NCI-H510A treated with DMSO at 0.1 percent for 48 hours (cell line): Measurements from ENCODE around the gene ENOSF1.
"Not testable (repeated sequence)": the region's sequence is repeated elsewhere in the genome, so short reads cannot be mapped to it uniquely, and the experiment has no call there.

Experiments used
- DNase-seq: peaks from one replicate; lab custom pipeline; 2025; lab: John Stamatoyannopoulos, UW

ENOSF1 gene

DNA sequence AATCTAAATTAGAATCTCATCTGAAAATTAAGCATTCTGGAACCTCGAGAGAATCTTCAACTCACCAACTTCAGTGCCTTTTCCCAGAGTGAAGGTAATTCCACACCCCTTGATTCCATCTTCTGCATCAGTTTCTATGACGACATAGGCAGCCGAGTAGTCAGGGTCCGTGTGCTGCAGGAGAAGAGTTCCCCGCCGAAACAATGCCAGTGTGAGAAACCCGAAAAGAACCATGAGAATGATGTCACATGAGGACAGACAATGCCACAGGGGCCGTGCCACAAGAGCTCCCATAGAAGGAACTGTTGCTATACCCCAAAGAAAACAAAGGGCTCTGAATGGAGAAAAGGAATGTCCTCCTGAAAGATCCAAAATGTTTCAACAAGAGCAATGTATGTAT, 6.0 kb downstream of the ENOSF1 start:
- no peak for DNase-seq

DNA sequence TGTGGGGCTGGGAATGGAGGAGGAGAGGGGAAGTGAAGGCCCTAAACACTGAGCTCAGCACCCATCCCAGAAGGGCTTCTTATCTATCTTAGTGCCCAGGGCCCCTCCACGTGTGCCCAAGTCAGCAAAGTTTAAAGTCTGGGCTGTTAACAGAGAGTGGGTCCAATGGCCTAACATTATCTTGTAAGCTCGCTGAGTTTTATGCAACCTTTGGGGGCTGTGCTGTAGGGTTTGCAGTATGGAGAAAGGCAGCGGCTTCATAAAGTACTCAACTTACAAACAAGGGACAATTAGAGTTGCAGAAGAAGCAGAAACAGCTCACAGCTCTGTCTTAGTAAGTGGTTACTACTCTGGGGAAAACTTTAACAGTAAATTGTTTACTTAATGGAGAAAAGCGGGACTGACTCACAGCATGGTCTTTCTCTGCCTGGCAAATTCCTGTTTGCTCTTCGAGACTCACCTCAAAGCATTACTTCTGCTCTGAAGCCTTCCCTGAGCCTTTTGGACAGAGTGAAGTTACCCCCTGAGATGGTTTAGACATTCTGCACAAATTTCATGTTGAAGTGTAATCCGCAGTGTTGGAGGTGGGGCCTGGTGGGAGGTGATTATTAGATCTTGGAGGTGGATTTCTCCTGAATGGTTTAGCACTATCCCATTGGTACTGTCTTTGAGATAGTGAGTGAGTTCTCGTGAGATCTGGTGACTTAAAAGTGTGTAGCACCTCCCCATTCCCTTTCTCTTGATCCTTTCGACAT, 9.0 kb downstream of the ENOSF1 start:
- DNase-seq: no peak

DNA sequence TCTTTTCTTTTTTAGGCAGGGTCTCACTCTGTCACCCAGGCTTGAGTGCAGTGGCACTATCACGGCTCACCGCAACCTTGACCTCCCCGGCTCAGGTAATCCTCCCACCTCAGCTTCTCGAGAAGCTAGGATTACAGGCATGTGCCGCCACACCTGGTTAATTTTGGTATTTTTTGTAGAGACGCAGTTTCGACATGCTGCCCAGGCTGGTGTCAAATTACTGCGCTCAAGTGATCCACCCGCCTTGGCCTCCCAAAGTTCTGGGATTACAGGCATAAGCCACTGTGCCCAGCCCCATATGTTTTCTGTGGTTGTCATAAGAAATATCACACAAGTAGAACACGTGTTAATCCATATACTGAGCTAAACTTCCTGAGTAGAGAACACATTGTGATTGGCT, 14.6 kb downstream of the ENOSF1 start:
- DNase-seq: peak; percentile 21

DNA sequence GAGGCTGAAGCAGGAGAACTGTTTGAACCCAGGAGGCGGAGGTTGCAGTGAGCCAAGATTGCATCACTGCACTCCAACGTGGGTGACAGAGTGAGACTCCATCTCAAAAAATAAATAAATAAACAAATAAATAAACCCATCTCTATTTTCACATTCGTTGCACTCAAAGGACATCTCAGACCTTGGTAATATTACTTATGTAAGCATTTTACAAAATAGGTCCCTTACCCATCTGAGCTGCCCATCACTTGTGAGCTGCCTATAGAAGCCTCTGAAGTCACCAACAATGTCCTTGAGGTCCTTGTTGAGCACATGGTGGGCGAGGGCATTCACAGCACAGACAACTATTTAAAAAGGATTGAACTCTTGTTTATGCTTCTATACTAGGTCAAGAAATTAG, 15.4 kb downstream of the ENOSF1 start:
- no peak for DNase-seq

DNA sequence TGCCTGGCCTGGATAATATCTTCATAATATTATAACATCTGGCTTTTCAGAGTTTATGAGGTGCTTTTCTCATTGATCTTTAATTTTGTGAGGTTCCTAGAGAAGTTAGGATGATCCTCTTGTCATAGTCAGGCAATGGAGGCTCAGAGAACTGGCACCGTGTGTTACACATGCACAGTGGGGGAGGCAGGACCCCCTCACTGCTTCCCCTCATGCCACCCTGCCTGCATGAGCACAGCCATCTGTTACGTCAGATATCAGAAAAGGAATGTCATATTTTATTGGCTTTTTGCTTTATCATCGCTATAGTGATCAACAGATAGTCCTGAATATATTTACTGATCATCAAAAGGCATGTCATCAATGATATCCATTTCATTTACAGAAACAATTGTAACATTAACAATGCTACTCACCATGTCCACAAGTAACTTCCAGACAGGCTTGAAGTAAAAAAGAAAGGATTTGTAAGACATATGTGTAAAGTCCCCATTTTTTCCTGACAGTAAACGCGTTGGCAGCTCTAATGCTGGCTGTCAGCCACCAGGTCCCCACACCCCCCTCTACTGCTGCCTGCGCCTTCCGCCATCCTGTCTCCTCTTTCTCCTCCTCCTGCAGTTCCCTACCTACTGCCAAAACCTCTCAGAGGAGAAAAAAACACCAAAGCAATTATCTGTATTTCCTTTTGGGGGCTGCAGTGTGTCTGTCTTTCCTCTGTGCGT, 18.8 kb downstream of the ENOSF1 start:
- no peak for DNase-seq

DNA sequence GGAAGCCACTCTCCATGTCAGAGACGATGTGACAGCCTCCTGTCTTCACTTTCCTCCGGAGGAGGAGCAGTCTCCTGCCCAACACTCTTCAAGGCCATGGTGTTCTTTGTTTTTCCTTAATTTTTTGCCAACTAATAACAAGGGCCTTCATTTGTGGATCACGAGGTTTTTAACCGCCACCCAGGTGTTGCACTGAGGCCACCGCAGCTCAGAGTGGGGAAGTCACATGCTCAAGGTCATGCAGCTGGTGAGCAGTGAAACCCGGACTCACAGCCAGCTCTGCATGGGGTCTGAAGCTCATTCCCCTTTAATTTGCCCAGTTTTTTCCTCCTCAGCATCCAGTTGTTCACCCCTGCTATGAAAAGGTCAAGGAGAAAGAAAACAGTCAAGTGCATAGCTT, 19.6 kb downstream of the ENOSF1 start:
- DNase-seq: no peak

DNA sequence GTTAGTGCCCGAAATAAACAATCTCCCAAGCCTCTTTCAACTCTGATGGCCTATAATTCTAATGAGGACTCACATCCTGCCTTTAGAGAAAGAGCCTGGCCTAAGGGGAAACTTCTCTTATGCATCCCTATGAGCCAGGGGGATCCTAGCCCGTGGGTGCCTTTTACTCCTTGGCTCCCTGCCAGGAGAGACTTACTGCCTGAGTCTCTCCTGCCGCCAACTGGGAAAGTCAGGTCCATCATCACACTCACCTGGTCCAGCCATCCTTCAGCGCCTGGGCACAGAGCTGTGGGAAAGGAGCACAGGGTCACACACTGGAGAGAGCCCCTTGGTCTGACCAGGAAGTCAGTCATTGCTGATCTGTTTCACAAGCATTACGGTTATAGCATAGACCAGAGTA, 24.1 kb downstream of the ENOSF1 start:
- no peak for DNase-seq

DNA sequence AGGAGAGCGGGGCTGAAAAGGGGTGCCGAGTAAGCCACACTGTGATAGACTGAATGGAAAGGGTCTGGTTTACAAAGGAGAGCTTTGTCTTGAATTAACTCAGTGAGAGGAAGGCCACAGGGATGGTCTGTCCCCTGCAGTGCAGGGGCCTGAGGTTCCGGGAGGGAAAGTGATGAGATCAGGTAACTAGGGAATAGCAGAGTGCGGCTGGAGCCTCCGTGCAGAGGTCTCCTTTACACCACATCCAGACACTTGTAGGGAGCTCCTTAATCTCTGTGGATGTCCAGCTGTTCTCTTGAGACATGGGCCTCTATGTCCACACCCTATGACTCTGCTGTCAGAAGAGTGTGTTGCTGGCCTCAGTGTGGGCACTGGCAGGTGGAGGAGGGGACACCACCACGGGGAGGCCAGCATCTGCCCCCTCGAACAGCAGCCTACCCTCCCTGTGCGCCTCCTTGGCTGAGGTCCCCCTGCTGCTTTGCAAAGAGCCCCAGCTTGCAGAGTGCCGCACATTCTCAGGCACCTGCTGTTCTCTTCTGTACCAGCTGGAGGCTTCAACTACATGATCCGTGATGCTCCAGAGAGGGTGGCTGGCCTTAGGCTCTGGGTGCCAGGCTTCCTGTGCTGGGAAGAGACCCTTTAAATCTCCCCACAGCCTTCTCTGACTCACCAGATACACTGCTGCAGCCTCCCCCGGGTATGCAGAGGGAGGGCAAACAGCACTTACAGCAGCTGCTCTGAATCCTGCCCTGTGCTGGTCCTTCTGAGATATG, 25.9 kb downstream of the ENOSF1 start:
- no peak for DNase-seq

DNA sequence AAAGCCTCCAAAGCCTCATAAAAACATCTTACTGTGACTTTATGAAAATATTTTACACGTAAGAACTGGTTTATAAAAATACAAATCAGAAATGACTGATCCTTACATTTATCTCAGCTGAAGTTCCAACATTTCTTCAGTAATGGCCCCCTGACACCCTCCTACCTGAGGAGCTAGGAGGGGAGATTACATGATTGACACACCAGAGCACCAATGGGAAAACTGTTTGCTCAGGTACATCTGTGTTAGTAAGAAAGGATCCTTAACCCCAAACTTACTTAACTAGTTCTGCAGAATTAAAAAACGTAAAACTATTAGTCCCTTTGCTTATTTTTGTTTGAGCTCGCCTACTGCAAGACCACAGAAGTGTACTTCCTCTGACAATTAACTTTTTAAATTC, 27.0 kb downstream of the ENOSF1 start:
- DNase-seq: no peak

DNA sequence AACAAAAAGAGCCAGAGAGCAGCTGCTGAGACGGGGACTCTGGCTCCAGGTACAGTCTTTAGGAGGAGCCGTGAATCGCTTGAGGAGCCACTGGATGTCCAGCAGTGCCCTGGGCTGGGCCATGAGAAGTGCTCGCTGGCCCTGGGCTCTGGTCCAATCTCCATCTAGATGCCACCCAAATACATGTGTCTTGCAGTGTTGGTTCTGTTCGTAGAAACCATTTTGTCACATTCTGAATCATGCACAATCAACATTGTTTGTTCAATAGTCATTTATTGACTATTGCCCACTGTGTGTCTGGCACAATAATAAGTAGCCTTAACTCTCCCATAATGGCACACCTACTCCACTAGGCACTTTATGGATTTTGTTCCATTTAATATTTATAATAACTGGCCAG, 28.9 kb downstream of the ENOSF1 start:
- DNase-seq: no peak

DNA sequence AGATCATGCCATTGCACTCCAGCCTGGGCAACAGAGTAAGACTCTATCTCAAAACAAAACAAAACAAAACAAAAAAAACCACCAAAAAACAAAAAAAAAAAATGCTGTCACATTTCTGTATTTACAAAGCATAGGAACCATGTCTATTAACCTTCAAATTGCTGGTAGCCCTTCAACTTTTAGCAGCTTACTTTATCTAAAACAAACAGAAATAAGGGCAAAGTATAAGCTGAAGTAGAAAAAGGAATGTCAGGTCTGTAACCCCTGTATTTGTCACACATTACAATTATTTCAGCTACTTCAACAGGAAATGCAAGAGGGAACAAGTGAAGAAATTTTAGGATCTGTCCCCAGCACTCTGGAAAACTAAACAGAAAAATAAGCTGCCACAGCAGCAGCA, 29.6 kb downstream of the ENOSF1 start:
- DNase-seq: no peak

DNA sequence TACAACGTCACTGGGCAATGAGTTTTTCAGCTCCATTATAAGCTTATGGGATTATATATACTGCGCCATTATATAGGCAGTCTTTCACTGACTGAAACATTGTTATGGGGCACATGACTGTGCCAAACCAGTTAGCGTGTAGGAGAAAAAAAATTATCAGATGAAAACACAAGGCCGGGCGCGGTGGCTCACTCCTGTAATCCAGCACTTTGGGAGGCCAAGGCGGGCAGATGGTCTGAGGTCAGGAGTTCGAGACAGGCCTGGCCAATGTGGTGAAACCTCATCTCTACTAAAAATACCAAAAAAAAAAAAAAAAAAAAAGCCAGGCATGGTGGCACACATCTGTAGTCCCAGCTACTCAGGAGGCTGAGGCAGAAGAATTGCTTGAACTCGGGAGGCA, 30.0 kb downstream of the ENOSF1 start:
- DNase-seq: not testable (repeated sequence)

DNA sequence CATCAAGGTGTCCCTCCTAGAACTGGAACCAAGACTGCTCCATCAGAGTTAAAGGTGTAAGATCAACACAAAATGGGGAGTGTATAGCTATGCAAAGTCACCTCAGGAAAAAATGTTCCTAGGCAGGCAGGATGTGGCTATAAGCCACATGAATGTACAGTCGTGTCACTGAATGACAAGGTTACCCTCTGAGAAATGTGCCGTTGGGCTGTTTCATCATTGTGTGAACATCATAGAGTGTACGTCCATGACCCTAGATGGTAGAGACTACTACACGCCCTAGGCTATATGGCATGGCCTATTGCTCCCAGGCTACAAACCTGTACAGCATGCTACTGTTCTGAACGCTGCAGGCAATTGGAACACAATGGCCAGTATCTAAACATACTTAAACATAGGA, 30.4 kb downstream of the ENOSF1 start:
- no peak for DNase-seq

DNA sequence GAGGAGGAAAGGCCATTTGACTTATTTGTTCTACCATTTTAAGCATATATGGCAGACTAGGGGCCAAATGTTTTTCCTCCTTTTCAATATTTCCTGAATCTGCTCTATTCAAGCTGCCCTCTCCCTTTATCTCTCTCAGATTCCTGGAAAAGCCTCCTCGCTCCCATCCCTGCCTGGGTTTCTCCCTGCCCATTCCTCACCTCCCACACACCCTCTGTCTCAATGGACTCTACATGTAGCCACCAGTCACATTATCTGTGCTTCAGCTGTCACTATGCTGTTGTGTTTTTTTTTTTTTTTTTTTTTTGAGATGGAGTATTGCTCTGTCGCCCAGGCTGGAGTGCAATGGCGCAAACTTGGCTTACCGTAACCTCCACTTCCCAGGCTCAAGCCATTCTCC, 32.0 kb downstream of the ENOSF1 start:
- no peak for DNase-seq

DNA sequence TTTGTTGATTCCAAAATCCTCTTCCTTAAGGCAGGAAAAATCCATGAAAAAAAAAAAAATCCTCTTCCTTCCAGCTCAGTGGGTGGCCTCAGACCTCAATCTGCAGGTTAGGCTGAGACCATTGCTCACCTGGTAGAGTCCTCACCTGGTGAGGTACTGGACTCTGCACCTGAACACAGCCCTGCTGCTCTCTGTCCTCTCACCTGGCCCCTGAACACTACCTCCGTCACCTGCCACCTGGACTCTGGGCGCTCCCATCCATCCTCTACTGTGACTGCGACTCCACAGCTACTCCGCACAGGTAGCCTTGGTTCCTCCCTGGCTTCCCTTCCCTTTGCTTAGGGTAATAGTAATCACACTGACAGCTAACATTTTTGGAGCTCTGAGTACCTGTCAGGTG, 32.9 kb downstream of the ENOSF1 start:
- DNase-seq: no peak

DNA sequence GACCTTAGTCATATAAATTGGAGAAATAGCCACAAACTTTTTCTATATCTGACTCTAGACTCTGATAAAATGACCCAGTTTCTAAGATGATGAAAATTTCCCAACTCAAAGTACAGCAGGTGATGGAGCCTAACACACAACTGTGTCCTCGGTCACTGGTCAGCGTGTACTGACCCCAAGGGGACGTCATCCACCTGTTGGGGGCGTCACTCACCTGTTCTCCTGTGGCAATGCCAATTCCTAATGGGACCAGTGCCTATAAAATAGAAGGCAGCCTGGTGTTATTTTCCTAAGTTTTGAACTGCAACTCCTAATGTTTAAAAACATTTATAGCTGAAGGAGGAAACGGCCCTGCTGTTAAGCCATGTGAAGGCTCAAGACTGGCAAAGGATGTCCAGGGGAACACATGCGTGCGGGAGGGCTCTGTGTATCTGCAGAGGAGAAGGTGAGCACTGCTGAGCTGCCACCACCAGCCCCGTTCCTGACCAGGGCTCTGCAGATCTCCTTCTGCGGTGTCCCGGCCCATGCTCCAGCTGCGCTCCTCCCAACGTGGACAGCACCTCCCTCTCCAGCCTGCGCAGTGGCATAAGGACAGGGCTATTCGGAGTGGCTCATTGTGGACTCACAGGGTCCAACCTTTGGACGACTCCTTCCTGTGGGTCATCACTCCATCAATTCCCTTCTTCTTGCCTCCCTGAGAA, 33.8 kb downstream of the ENOSF1 start:
- DNase-seq: no peak

DNA sequence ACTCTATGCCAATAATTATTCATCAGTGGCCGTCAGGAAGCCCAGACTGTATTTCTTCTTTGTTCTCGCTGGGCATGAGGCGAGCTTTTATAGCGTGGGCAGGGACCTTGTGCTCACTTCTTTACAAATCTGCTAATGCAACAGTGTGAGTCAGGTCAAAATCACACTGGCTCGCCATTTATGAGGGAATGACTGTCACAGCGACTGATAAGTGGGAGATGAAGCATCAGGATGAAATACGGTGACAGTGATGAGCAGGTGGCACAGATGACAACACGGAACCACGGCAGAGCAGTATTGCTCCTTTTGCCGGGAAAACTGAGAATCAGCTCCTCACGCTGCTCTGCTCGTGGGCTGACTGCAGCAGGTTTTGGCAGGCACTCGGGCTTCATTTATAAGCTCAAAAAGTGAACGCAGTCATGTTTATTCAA, 34.5 kb downstream of the ENOSF1 start:
- no peak for DNase-seq

DNA sequence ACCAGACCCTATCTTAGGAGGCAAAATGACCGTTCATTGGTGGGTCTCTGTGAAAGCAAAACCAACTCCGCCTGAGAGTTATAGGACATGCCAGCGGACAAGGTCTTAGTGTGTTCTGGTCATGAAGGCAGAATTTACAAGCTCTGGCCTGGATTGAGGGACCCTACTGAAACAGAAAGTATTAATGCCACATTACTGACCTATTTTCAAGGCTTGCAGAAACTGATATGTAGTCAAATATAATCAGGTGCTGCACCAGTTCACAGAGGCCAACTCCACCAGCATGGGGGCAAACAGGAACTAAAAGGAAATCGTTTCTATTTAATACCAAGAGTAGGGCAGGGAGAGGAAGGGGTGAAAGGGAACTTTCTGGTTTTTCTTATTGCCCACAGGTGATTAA, 35.3 kb downstream of the ENOSF1 start:
- no peak for DNase-seq

DNA sequence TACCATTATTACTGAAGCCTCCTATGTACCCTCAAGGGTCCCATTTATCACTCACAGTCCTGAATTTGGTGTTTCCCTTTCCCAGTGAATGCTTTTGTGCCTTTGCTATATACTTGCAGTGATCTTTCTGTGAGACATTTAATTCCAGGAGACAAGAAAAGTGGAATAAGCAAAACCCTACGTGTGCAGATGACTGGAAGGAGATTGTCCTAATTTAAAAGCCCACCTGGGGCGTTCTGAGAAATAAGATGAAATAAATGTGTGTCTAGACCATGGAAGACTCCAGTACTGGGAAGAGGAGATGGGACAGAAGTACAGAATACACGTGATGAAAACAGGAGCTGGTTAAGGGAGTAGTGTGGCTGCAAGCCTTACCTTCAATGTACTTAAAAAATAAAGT, 35.7 kb downstream of the ENOSF1 start:
- no peak for DNase-seq

DNA sequence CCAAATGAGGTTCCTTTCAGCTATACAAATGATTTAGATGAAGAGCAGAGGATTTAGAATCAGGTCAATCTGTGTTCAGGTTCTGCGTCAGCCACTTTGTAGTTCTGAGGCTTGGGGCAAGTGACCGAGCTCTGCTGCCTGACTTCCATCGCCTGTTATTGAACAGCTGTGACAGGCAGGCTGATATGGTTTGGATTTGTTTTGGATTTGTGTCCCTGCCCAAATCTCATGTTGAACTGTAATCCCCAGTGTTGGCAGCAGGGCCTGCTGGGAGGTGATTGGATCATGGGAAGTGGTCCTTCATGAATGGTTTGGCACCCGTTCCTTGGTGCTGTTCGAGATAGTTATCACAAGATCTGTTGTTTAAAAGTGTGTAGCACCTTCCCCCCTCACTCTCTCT, 36.4 kb downstream of the ENOSF1 start:
- DNase-seq: no peak

DNA sequence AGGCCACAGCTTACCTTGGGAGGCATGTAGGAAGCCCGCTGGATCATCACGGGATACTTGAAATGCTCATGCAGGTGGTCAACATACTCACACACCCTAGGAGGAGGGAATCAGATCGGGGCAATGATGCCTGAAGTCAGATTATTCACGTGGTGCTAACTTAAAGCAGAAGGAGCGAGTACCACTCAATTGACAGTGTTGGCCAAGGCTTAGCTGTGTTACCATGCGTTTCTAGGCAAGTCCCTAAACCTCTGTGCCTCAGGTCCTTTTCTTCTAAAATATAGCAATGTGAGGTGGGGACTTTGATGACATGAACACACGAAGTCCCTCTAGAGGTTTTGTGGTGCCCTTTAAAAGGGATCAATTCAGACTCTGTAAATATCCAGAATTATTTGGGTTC, 37.1 kb downstream of the ENOSF1 start:
- no peak for DNase-seq

DNA sequence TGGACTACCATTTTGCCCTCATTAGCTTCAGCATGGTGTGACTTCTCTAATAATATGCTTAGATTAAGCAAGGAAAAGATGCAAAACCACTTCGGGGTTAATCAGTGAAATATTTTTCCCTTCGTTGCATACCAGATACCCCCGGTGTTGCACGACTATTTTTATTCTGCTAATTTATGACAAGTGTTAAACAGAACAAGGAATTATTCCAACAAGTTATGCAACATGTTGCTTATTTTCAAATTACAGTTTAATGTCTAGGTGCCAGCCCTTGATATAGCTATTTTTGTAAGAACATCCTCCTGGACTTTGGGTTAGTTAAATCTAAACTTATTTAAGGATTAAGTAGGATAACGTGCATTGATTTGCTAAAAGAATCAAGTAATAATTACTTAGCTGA, 38.7 kb downstream of the ENOSF1 start:
- no peak for DNase-seq
